K562 treated with DMSO at 1 percent for 48 hours (cell line): ENCODE results near the gene BCKDHA. TPM values are rescaled to one million over a fixed set of nuclear protein-coding genes. Genes with fewer than 3 reads are reported as not detected.

Experiments
- total RNA-seq: library from RNA; unstranded; fragments of 300-600 nt; gene quantifications from 2 replicates; pipeline ENCODE4 v1.2.3, GENCODE V29; 2022; ENCODE audit warnings: low replicate concordance; ENCODE audit errors: extremely low read depth

Gene BCKDHA
- not detected in 2 replicates for total RNA-seq

DNA sequence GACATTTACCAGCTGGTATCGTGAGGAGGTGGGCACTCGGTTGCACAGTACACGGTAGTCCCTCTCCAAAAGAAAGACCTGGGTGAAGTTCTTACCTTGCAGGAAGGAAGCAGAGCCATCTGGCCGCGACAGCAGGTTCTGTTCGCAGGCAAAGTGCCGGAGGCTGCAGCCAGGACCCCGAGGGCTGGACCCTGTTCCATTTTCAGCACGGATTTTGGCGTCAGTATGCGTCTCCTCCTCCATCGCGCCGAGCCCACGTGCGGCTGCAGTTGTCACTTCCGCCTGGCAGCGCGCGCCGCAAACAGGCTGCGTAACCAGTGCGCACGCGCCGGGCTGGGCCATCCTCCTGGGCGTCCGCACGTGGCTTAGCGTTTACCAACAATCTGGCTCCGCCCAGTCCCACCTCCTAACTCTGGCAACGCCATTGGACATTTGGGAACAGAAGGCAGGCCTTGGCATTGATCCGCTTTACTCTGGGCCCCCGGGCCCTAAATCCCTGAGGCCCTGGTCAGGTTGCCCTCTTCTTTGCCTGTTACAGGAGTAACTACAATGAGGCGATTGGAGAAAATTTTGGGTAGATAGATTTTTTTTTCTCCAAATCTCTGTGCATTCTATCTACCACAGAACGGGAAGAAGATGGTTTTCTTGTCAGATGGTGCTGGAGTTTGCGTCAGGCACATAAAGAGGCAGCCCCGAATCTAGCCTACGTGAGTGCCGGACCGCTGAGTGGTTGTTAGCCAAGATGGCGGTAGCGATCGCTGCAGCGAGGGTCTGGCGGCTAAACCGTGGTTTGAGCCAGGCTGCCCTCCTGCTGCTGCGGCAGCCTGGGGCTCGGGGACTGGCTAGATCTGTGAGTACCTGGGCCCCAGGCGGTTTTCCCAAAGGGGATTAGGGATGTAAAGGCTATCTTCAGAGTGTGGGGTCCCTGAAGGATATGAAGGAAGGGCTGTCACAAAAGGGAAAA is at the start of gene BCKDHA, which contains the start of gene EXOSC5:
TSS of gene BCKDHA (plus strand) at position 733 of the 964 bp plus-strand sequence. CDS start at position 743, 10 bp downstream.
TSS of gene EXOSC5 (minus strand) at position 274 of the 964 bp plus-strand sequence. CDS start at position 243, 31 bp downstream.

DNA sequence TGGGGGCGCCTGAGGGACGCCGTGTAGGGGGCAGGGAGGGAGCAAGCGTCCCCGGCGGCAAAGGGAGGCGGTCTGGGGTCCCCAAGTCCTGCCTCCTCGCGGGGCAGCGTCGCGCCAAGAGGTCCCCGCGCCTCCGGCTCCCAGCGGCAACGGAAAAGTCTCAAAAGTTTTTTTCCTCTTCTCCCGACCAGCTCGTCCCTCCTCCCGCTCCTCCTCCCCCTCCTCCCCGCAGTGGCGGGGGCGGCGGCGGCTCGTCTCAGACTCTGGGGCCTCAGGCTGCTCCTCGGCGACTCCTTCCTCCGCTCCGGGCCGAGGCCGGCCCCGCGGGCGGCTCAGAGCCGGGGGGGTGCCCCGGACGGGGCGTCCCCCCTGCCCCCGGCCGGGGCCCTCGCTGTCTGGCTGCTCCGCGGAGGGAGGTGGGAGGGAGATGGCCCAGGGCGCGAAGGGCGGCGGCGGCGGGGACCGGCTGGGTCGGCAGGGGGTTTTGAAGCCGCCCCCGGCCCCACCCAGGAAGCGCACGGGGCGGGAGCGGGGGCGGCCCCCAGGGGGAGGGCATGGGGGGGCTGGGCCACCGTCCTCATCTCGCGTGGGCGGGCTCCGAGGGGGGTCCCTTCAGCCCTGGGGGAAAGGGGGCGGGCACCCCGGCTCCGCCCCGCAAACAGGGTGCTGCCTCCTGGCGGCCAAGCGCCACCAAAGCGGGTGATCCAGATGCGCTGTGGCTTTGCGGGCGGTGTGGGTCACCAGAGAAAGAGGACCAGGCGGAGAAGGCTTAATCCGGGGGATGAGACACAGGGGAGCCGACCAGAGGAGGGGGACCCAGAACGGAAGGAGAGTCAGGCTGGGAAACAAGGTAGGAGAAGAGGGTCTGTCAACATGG is 43.9 kb upstream of the BCKDHA start, which contains the start of gene TGFB1:
TSS of gene TGFB1 (minus strand) at position 457 of the 877 bp plus-strand sequence. CDS start 878 bp downstream, outside the sequence.

GRCh38 chr19:41363753-41364523 is 33.7 kb upstream of the BCKDHA start, which contains the start of gene B9D2:
Gene B9D2, minus strand, starts transcription at chr19:41364149. Its CDS starts 630 bp downstream, at chr19:41363519.

GRCh38 chr19:41376241-41376997 is 21.2 kb upstream of the BCKDHA start, which contains the start of gene TMEM91:
Gene TMEM91, plus strand, starts transcription at chr19:41376533. Its CDS starts 1,777 bp downstream, at chr19:41378310.

GRCh38 chr19:41426952-41427646 is 29.5 kb downstream of the BCKDHA start, which contains the start of gene B3GNT8:
Gene B3GNT8, minus strand, starts transcription at chr19:41427374. Its CDS starts 596 bp downstream, at chr19:41426778.

GRCh38 chr19:41439441-41440222 is 42.0 kb downstream of the BCKDHA start, which contains the start of gene DMAC2:
Gene DMAC2, minus strand, starts transcription at chr19:41439912. Its CDS starts 13 bp downstream, at chr19:41439899.

DNA sequence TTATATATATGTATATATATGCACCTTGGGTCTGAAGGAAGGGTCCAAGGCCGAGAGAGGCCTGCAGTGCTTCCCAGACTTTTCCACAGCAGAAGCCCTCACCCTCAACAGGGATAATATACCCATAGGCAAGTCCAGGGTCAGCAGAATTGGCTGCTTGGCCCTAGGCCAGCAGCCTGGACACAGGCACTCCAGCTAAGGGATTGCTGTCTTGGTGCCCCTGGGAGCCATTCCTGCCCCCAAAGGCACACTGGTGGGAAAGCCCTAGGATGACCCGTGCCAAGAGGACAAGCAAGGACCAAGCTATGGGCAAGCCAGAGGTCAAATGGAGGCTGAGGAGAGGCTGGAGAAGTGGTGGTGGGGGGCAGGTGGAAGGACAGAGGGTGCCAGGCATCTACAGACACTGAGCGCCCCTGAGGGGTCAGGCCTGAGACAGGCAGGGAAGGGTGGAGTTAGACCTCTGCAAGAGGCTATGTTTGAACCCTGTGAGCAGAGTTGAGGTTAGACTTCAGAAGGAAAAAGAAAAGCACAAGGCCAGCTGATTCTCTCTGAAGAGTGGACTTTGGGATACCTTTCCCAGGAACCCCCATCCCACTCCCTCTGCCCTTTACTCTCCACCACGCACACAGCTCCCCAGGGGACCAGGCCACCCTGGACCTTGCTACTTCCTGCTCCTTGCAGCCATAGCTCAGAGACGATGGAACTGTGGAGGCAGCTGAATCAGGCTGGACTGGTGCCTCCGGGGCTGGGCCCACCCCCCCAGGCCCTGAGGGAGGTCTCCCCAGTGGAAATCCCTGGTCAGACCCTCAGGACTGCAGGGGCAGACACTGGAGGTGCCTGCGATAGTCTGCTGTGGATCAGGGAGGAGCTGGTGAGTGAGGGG is 45.1 kb downstream of the BCKDHA start, which contains the start of gene ERICH4:
TSS of gene ERICH4 (plus strand) at position 684 of the 883 bp plus-strand sequence. CDS start at position 698, 14 bp downstream.

Other genes starting within 250 kb of the BCKDHA start
- gene CYP2S1, start 204.6 kb upstream of the BCKDHA start, total RNA-seq: not detected in 2 replicates
- not detected in 2 replicates for gene AXL, start 178.6 kb upstream of the BCKDHA start, total RNA-seq
- 971 and 1,312 TPM in 2 replicates for gene HNRNPUL1, start 133.4 kb upstream of the BCKDHA start, total RNA-seq
- not detected in 2 replicates for gene CCDC97, start 87.6 kb upstream of the BCKDHA start, total RNA-seq
- gene TGFB1, start 43.9 kb upstream of the BCKDHA start, total RNA-seq: not detected in 2 replicates
- gene B9D2, start 33.7 kb upstream of the BCKDHA start, total RNA-seq: not detected in 2 replicates
- gene TMEM91, start 21.3 kb upstream of the BCKDHA start, total RNA-seq: not detected in 2 replicates
- gene EXOSC5, start 459 bp upstream of the BCKDHA start, total RNA-seq: not detected in 2 replicates
- not detected in 2 replicates for gene B3GNT8, start 29.6 kb downstream of the BCKDHA start, total RNA-seq
- gene DMAC2, start 42.1 kb downstream of the BCKDHA start, total RNA-seq: not detected in 2 replicates
- not detected in 2 replicates for gene ERICH4, start 45.3 kb downstream of the BCKDHA start, total RNA-seq
- gene CEACAM21, start 178.3 kb downstream of the BCKDHA start, total RNA-seq: not detected in 2 replicates
- not detected in 2 replicates for gene CEACAM4, start 229.3 kb downstream of the BCKDHA start, total RNA-seq